A673 (cell line): ENCODE data around the gene CRADD. TPM values are rescaled to one million over a fixed set of nuclear protein-coding genes. Genes with fewer than 3 reads are reported as not detected.

Experiments used
- BruUV-seq: library from RNA; stranded (reverse); fragments of 400-500 nt; replicated peaks from 2 replicates; lab custom pipeline; 2021; lab: Mats Ljungman, UMichigan
- CTCF ChIA-PET: fragments of 300-600 bp; sonication (Branson Sonifier 250); formaldehyde crosslinking; loops from one replicate; lab custom pipeline; 2022; ENCODE audit warnings: antibody characterized with exemption; lab: Charles Lee
- POLR2A ChIA-PET: fragments of 300-600 bp; sonication (Branson Sonifier 250); formaldehyde crosslinking; loops from one replicate; lab custom pipeline; 2022; ENCODE audit warnings: antibody characterized with exemption; ENCODE audit not compliant: low non-redundant PET; lab: Charles Lee
- DNase-seq: peaks from one replicate; pipeline ENCODE4 v3.0.0-alpha.2; 2015; ENCODE audit warnings: low spot score
- H3K27ac ChIP-seq: fragments of 200-600 bp; sonication (generic); 2 replicates; pipeline ENCODE4 v1.5.1; 2016; ENCODE audit warnings: mixed run types, low read depth, mild to moderate bottlenecking, mixed read lengths, antibody characterized with exemption, low read length; ENCODE audit not compliant: poor library complexity, severe bottlenecking
- H3K27me3 ChIP-seq: fragments of 200-600 bp; sonication (generic); replicated peaks from 2 replicates; pipeline ENCODE4 v1.6.1; 2017; ENCODE audit warnings: mixed run types, low read depth, mild to moderate bottlenecking, mixed read lengths, antibody characterized with exemption, low read length; ENCODE audit not compliant: insufficient read depth, poor library complexity
- H3K36me3 ChIP-seq: fragments of 200-600 bp; sonication (generic); 2 replicates; pipeline ENCODE4 v1.6.1; 2016; ENCODE audit warnings: mixed run types, mild to moderate bottlenecking, mixed read lengths, antibody characterized with exemption, low read length; ENCODE audit not compliant: insufficient read depth, poor library complexity, severe bottlenecking
- H3K4me1 ChIP-seq: fragments of 200-600 bp; sonication (generic); 2 replicates; pipeline ENCODE4 v1.6.1; 2017; ENCODE audit warnings: mixed run types, mild to moderate bottlenecking, mixed read lengths, antibody characterized with exemption, low read length; ENCODE audit not compliant: insufficient read depth, poor library complexity, severe bottlenecking
- H3K4me3 ChIP-seq: fragments of 200-600 bp; sonication (generic); 2 replicates; pipeline ENCODE4 v1.5.1; 2016; ENCODE audit warnings: low read depth, mixed run types, mild to moderate bottlenecking, mixed read lengths, low read length; ENCODE audit not compliant: poor library complexity, severe bottlenecking
- H3K9me3 ChIP-seq: fragments of 200-600 bp; sonication (generic); 2 replicates; pipeline ENCODE4 v1.6.1; 2016; ENCODE audit warnings: mixed run types, low read depth, mild to moderate bottlenecking, mixed read lengths, antibody characterized with exemption, low read length; ENCODE audit not compliant: poor library complexity, severe bottlenecking
- CTCF ChIP-seq: fragments of 300-800, 200-600 bp; sonication (generic); conservative IDR thresholded peaks from 2 replicates; pipeline ENCODE4 v1.5.1; 2017; ENCODE audit warnings: low read depth, mild to moderate bottlenecking, antibody characterized with exemption, low read length, moderate library complexity, mixed read lengths
- EZH2 ChIP-seq: fragments of 200-600 bp; sonication (generic); IDR thresholded peaks from 2 replicates; pipeline ENCODE4 v1.6.1; 2017; ENCODE audit warnings: borderline replicate concordance, low read depth, mild to moderate bottlenecking, mixed read lengths, antibody characterized with exemption, low read length; ENCODE audit not compliant: poor library complexity, severe bottlenecking
- intact Hi-C: fragments of 100-400 bp; cut with micrococcal nuclease; formaldehyde crosslinking; loops from one replicate; pipeline ENCODE4 v1.10.0; 2022; ENCODE audit not compliant: unreplicated experiment
- total RNA-seq: library from RNA; stranded (reverse); gene quantifications from 2 replicates; pipeline ENCODE4 v1.2.3, GENCODE V29; 2021

Gene CRADD
- total RNA-seq, 1 experiment from 2014 or later = 9.1 TPM

DNA sequence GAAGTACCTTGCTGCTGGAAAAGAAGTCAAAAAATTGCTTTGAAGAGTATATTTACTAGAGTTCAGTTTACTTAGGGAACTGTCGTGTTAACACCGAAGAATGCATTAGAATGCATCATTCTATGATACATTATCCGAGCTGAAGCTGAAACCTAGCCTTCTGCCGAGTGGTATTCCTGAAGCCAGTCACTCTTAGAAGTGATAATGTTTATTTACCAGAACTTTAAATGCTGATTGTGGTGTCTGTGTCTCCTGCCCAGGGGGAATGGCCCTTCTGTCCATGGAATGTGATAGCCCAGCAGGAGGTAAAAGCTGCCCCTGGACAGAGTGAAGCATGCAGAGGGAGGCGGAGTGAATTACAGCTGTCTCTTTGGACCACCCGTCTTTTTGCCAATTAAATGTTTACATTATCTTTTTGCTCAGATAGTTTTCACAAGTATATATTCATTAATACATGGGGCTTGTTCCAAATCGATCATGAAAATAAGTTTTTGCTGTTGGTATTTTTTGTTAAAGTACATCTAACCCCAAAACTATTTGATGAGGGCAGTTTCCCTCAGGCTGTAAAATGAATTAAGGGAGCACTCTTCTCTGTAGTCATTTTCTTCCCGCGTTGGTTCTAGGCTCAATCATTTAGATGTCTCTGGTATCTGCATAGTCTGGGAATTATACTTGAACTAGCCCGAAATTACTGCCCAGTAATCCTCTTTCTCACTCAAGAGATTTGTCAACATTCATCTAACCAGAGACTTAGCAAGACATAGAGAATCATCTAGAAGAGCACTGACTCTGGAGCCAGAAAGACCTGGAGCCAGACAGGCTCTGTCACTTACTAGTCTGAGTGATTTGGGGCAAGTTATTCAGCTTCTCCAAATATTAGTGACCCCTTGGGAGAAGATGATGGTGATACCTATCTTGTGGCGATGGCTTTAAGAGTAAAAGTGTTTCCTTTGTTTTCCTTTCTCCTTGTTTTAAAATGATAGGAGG is 147.6 kb downstream of the CRADD start:
- POLR2A ChIA-PET = no interaction called here
- intact Hi-C loops = no loop called here
- no TSS peak for BruUV-seq

GRCh38 chr12:93825501-93825888 is 148.3 kb downstream of the CRADD start:
- Histone ChIP-seq H3K9me3 (no peaks in the 10 kb centered on the region), H3K27ac (no peak overlapping the region), H3K4me1 (no peaks in the 10 kb centered on the region), H3K36me3 (no peaks in the 10 kb centered on the region), H3K27me3 (no peaks in the 10 kb centered on the region), H3K4me3 (no peak overlapping the region)
- no TSS peak for BruUV-seq
- intact Hi-C loops = no loop called here
- TF ChIP-seq EZH2 (no peak), CTCF (no peak)
- ChIA-PET POLR2A (no interaction called here), CTCF (no interaction called here)
- no peak for DNase-seq

More for the DNA sequence above, 147.6 kb downstream of the CRADD start:
- Histone ChIP-seq H3K27me3 (no peaks in the 10 kb centered on the region), H3K9me3 (no peaks in the 10 kb centered on the region), H3K4me3 (no peak overlapping the region), H3K36me3 (no peaks in the 10 kb centered on the region), H3K4me1 (no peaks in the 10 kb centered on the region), H3K27ac (no peak overlapping the region)
- no peak for DNase-seq
- CTCF ChIA-PET = no interaction called here
- no peak for TF ChIP-seq EZH2
- TF ChIP-seq CTCF = no peak

GRCh38 chr12:93825931-93826555 is 148.9 kb downstream of the CRADD start:
- H3K36me3 ChIP-seq = no peaks in the 10 kb centered on the region
- no peaks in the 10 kb centered on the region for H3K4me1 ChIP-seq
- BruUV-seq = no TSS peak
- ChIA-PET CTCF (no interaction called here), POLR2A (interaction anchor here (0.6 kb wide), 1 partner anchor 17 kb away, joined by 7 read pairs; no protein-coding TSS in a partner anchor)
- intact Hi-C loops = no loop called here
- no peaks in the 10 kb centered on the region for H3K27me3 ChIP-seq
- H3K27ac ChIP-seq = no peak overlapping the region
- no peak for TF ChIP-seq CTCF
- TF ChIP-seq EZH2 = no peak
- no peaks in the 10 kb centered on the region for H3K9me3 ChIP-seq
- H3K4me3 ChIP-seq = no peak overlapping the region
- no peak for DNase-seq
